Activated CD4-positive, alpha-beta T cell treated with anti-CD3 and anti-CD28 coated beads, Interleukin-2, amount 10 ng/mL, durations not matched to agents 24 days and 14 days (primary cell): ENCODE measurements around the gene PCIF1. TPM values are rescaled to one million over a fixed set of nuclear protein-coding genes. Genes with fewer than 3 reads are reported as not detected.

Experiments used
- DNase-seq: peaks from one replicate; pipeline ENCODE4 v3.0.0; 2022
- H3K27ac Mint-ChIP-seq: one replicate; pipeline ENCODE4 v1.8.0; 2022; ENCODE audit warnings: mild to moderate bottlenecking, mixed read lengths
- H3K27me3 Mint-ChIP-seq: one replicate; pipeline ENCODE4 v1.8.0; 2022; ENCODE audit warnings: mixed read lengths
- H3K36me3 Mint-ChIP-seq: one replicate; pipeline ENCODE4 v1.8.0; 2022; ENCODE audit warnings: low read depth, mild to moderate bottlenecking, mixed read lengths
- H3K4me1 Mint-ChIP-seq: one replicate; pipeline ENCODE4 v1.8.0; 2021; ENCODE audit warnings: mixed read lengths
- H3K4me3 Mint-ChIP-seq: one replicate; pipeline ENCODE4 v1.8.0; 2022; ENCODE audit warnings: mild to moderate bottlenecking, moderate library complexity, mixed read lengths
- H3K9me3 Mint-ChIP-seq: one replicate; pipeline ENCODE4 v1.8.0; 2021; ENCODE audit warnings: mixed read lengths
- intact Hi-C: fragments of 100-400 bp; cut with micrococcal nuclease; formaldehyde crosslinking; loops from one replicate; pipeline ENCODE4 v1.15.1; 2023
- total RNA-seq: library from RNA; stranded (reverse); gene quantifications from 2 replicates; pipeline ENCODE4 v1.2.3, GENCODE V29; 2022

Gene PCIF1
- total RNA-seq, 1 donor from 2014 or later, result 27.8 TPM

- H3K4me3 Mint-ChIP-seq, result peak overlapping the region; percentile 93
- intact Hi-C loops, result no loop called here
- no peak overlapping the region for H3K27ac Mint-ChIP-seq
- H3K27me3 Mint-ChIP-seq, result no peaks in the 10 kb centered on the region
- peaks cover 17% of the 10 kb centered on the region for H3K4me1 Mint-ChIP-seq
- peaks cover 32% of the 10 kb centered on the region for H3K36me3 Mint-ChIP-seq
- no peak for DNase-seq
- H3K9me3 Mint-ChIP-seq, result peaks cover 3% of the 10 kb centered on the region
Measured at GRCh38 chr20:45968801-45969711, 34.6 kb downstream of the PCIF1 start.

GRCh38 chr20:45969712-45970634 is 35.5 kb downstream of the PCIF1 start:
- peaks cover 17% of the 10 kb centered on the region for H3K4me1 Mint-ChIP-seq
- intact Hi-C loops, result loop anchor here (2.0 to 5.0 kb wide), 2 partner anchors 37 to 171 kb away; partner anchors contain the start of gene MMP9
- H3K36me3 Mint-ChIP-seq, result peaks cover 29% of the 10 kb centered on the region
- H3K4me3 Mint-ChIP-seq, result peak overlapping the region; percentile 93
- peak; percentile 78 for DNase-seq
- H3K27ac Mint-ChIP-seq, result peak overlapping the region; percentile 79
- peaks cover 3% of the 10 kb centered on the region for H3K9me3 Mint-ChIP-seq
- H3K27me3 Mint-ChIP-seq, result no peaks in the 10 kb centered on the region

- Mint-ChIP-seq H3K4me1 (peaks cover 15% of the 10 kb centered on the region), H3K27me3 (no peaks in the 10 kb centered on the region), H3K27ac (peak overlapping the region; percentile 99), H3K9me3 (peaks cover 3% of the 10 kb centered on the region), H3K4me3 (peak overlapping the region; percentile 93), H3K36me3 (peaks cover 22% of the 10 kb centered on the region)
- no peak for DNase-seq
- intact Hi-C loops, result loop anchor here (2.0 to 5.0 kb wide), 2 partner anchors 36 to 172 kb away; partner anchors contain the start of gene MMP9
Measured at GRCh38 chr20:45970646-45971424, 36.4 kb downstream of the PCIF1 start.

- Mint-ChIP-seq H3K4me1 (peaks cover 14% of the 10 kb centered on the region), H3K9me3 (peaks cover 3% of the 10 kb centered on the region), H3K27ac (peak overlapping the region; percentile 99), H3K27me3 (no peaks in the 10 kb centered on the region), H3K4me3 (peak overlapping the region; percentile 93), H3K36me3 (peaks cover 21% of the 10 kb centered on the region)
- no peak for DNase-seq
- intact Hi-C loops, result loop anchor here (2.0 to 5.0 kb wide), 2 partner anchors 36 to 173 kb away; partner anchors contain the start of gene MMP9
Measured at GRCh38 chr20:45971425-45971674, 36.9 kb downstream of the PCIF1 start.

- DNase-seq, result peak; percentile 99
- Mint-ChIP-seq H3K27me3 (no peaks in the 10 kb centered on the region), H3K9me3 (peaks cover 3% of the 10 kb centered on the region), H3K36me3 (peaks cover 18% of the 10 kb centered on the region), H3K4me1 (peaks cover 14% of the 10 kb centered on the region), H3K27ac (peak within 1 kb of the TSS; percentile 99), H3K4me3 (peak within 1 kb of the TSS; percentile 93)
- intact Hi-C loops, result loop anchor here (1.0 to 5.0 kb wide), 6 partner anchors 35 to 173 kb away; partner anchors contain the start of genes ACOT8, MMP9 and ZSWIM3
Measured at GRCh38 chr20:45971675-45972499, 37.4 kb downstream of the PCIF1 start, which contains the start of gene ZNF335. Gene ZNF335, minus strand, starts transcription at chr20:45972203. Its CDS starts 793 bp downstream, at chr20:45971410.

GRCh38 chr20:45972500-45973183 is 38.2 kb downstream of the PCIF1 start:
- DNase-seq, result no peak
- intact Hi-C loops, result loop anchor here (1.0 to 5.0 kb wide), 5 partner anchors 35 to 118 kb away; partner anchors contain the start of genes ACOT8, MMP9 and ZSWIM3
- Mint-ChIP-seq H3K9me3 (peaks cover 3% of the 10 kb centered on the region), H3K4me1 (peaks cover 14% of the 10 kb centered on the region), H3K4me3 (peak overlapping the region; percentile 93), H3K27ac (peak overlapping the region; percentile 99), H3K27me3 (peaks cover 2% of the 10 kb centered on the region), H3K36me3 (peaks cover 11% of the 10 kb centered on the region)

- Mint-ChIP-seq H3K4me3 (no peak overlapping the region), H3K9me3 (peaks cover 3% of the 10 kb centered on the region), H3K4me1 (peaks cover 10% of the 10 kb centered on the region), H3K27me3 (peaks cover 16% of the 10 kb centered on the region), H3K27ac (no peak overlapping the region), H3K36me3 (peaks cover 6% of the 10 kb centered on the region)
- no peak for DNase-seq
- intact Hi-C loops, result loop anchor here (5.0 kb wide), 1 partner anchor 32 kb away; the partner anchor contains the start of gene MMP9
Measured at GRCh38 chr20:45974896-45975565, 40.5 kb downstream of the PCIF1 start.

- peaks cover 16% of the 10 kb centered on the region for H3K27me3 Mint-ChIP-seq
- peaks cover 3% of the 10 kb centered on the region for H3K9me3 Mint-ChIP-seq
- no peak overlapping the region for H3K27ac Mint-ChIP-seq
- H3K4me1 Mint-ChIP-seq, result peaks cover 6% of the 10 kb centered on the region
- H3K36me3 Mint-ChIP-seq, result peaks cover 3% of the 10 kb centered on the region
- no peak for DNase-seq
- no peak overlapping the region for H3K4me3 Mint-ChIP-seq
- intact Hi-C loops, result no loop called here
Measured at GRCh38 chr20:45975686-45976085, 41.2 kb downstream of the PCIF1 start.

GRCh38 chr20:45976086-45976485 is 41.6 kb downstream of the PCIF1 start:
- no peak overlapping the region for H3K27ac Mint-ChIP-seq
- peaks cover 3% of the 10 kb centered on the region for H3K9me3 Mint-ChIP-seq
- peaks cover 3% of the 10 kb centered on the region for H3K36me3 Mint-ChIP-seq
- H3K4me3 Mint-ChIP-seq, result no peak overlapping the region
- intact Hi-C loops, result no loop called here
- H3K27me3 Mint-ChIP-seq, result peaks cover 16% of the 10 kb centered on the region
- peaks cover 6% of the 10 kb centered on the region for H3K4me1 Mint-ChIP-seq
- no peak for DNase-seq

- no peak for DNase-seq
- Mint-ChIP-seq H3K9me3 (no peaks in the 10 kb centered on the region), H3K27me3 (peaks cover 16% of the 10 kb centered on the region), H3K36me3 (no peaks in the 10 kb centered on the region), H3K4me3 (no peak overlapping the region), H3K4me1 (peaks cover 6% of the 10 kb centered on the region), H3K27ac (no peak overlapping the region)
- intact Hi-C loops, result no loop called here
Measured at GRCh38 chr20:45981261-45981660, 46.8 kb downstream of the PCIF1 start.

- intact Hi-C loops, result no loop called here
- Mint-ChIP-seq H3K27ac (no peak overlapping the region), H3K9me3 (no peaks in the 10 kb centered on the region), H3K4me3 (no peak overlapping the region), H3K27me3 (peaks cover 10% of the 10 kb centered on the region), H3K36me3 (no peaks in the 10 kb centered on the region), H3K4me1 (peaks cover 6% of the 10 kb centered on the region)
- no peak for DNase-seq
Measured at GRCh38 chr20:45983279-45983743, 48.8 kb downstream of the PCIF1 start.
